ENCODE measurements around the gene TSPYL6.

Gene TSPYL6

GRCh38 chr2:54289917-54290316 lies 33.9 kb upstream of the TSPYL6 start:
- H3K4me3 ChIP-seq (ENCODE audit: low read length), result no peak overlapping the region
- no CpG with 5 or more reads among the region's 23 CpGs for WGBS (ENCODE audit: extremely low coverage, insufficient coverage, low lambda C conversion rate)
- no peak overlapping the region for H3K56ac ChIP-seq (ENCODE audit: low read length)
- H3K27ac ChIP-seq (ENCODE audit: low read depth, low read length), result no peak overlapping the region
- H3K18ac ChIP-seq (ENCODE audit: low read length), result no peak overlapping the region
- H3K79me2 ChIP-seq (ENCODE audit: control insufficient read depth, insufficient read depth, low read length), result no peaks in the 10 kb centered on the region
- H2BK120ac ChIP-seq (ENCODE audit: low read depth, low read length), result no peak overlapping the region
- no peak overlapping the region for H3K9ac ChIP-seq (ENCODE audit: low read length)
- no peak for DNase-seq
- no peaks in the 10 kb centered on the region for H3K4me1 ChIP-seq (ENCODE audit: control insufficient read depth, low read depth, low read length)
- H3K79me1 ChIP-seq (ENCODE audit: low read length), result no peaks in the 10 kb centered on the region
- no peak overlapping the region for H3K23ac ChIP-seq (ENCODE audit: low read length)
- H3K4ac ChIP-seq (ENCODE audit: low read depth, low read length), result no peak overlapping the region
- no peak overlapping the region for H2BK15ac ChIP-seq (replicated peaks; ENCODE audit: low read depth)
- H3K4me2 ChIP-seq (ENCODE audit: low read length), result no peak overlapping the region
- H4K8ac ChIP-seq (ENCODE audit: low read depth, low read length), result no peak overlapping the region
- H2AK5ac ChIP-seq (ENCODE audit: low read length), result no peak overlapping the region
- H4K5ac ChIP-seq (ENCODE audit: low read length), result no peak overlapping the region
- H3K36me3 ChIP-seq (ENCODE audit: control insufficient read depth, insufficient read depth, low read length), result no peaks in the 10 kb centered on the region
- no peak overlapping the region for H2BK5ac ChIP-seq (ENCODE audit: low read length)
- no peaks in the 10 kb centered on the region for H3K27me3 ChIP-seq (ENCODE audit: insufficient read depth, low read length, poor library complexity)

DNA sequence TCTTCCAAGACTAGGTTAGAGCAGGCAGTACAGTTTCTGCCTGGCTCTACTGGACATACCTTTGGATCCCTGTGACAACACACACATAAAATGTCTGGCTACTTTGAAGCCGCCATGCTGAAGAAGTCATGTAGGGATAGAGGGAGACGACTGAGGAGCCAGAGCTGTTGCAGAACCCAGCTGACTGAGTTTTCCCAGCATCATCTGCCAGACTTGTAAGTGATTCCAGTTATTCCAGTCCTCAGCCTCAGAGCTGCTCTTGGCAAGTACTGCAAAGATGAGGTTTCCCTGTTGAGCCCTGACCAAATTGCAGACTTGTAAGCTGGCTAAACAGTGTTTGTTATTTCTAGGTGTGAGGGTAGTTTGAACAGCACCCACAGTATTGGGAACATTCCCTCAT lies 31.5 kb upstream of the TSPYL6 start:
- Histone ChIP-seq H4K8ac (ENCODE audit: low read depth, low read length) (no peak overlapping the region), H3K9ac (ENCODE audit: low read length) (no peak overlapping the region), H2BK15ac (replicated peaks; ENCODE audit: low read depth) (no peak overlapping the region), H3K79me1 (ENCODE audit: low read length) (no peaks in the 10 kb centered on the region), H3K4ac (ENCODE audit: low read depth, low read length) (no peak overlapping the region), H3K36me3 (ENCODE audit: control insufficient read depth, insufficient read depth, low read length) (no peaks in the 10 kb centered on the region), H3K56ac (ENCODE audit: low read length) (no peak overlapping the region), H3K4me2 (ENCODE audit: low read length) (no peak overlapping the region), H2BK5ac (ENCODE audit: low read length) (no peak overlapping the region), H4K5ac (ENCODE audit: low read length) (no peak overlapping the region), H3K23ac (ENCODE audit: low read length) (no peak overlapping the region), H3K27ac (ENCODE audit: low read depth, low read length) (no peak overlapping the region), H2BK120ac (ENCODE audit: low read depth, low read length) (no peak overlapping the region), H3K4me1 (ENCODE audit: control insufficient read depth, low read depth, low read length) (no peaks in the 10 kb centered on the region), H2AK5ac (ENCODE audit: low read length) (no peak overlapping the region), H3K4me3 (ENCODE audit: low read length) (no peak overlapping the region), H3K79me2 (ENCODE audit: control insufficient read depth, insufficient read depth, low read length) (no peaks in the 10 kb centered on the region), H3K27me3 (ENCODE audit: insufficient read depth, low read length, poor library complexity) (no peaks in the 10 kb centered on the region), H3K18ac (ENCODE audit: low read length) (no peak overlapping the region)
- DNase-seq, result no peak
- no CpG with 5 or more reads among the region's 2 CpGs for WGBS (ENCODE audit: extremely low coverage, insufficient coverage, low lambda C conversion rate)

DNA sequence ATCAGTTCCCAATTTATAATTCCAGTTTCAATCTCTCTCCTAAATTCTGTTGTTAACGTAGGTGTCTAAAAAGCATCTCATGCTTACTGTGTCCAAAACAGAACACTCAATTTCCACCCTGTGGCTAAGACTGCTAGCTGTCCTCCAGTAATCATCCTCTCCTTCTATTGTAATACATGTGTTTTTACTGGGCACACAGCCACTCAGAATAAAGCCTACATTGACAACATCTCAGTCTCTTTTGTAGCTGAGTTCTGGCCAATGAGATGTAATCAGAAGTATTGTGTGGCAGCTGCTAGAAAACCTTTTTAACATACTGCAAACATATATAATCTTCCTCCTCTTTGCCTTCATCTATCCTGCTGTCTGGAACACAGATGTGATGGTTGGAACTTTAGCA lies 29.4 kb upstream of the TSPYL6 start:
- H2BK5ac ChIP-seq (ENCODE audit: low read length), result no peak overlapping the region
- H3K4me3 ChIP-seq (ENCODE audit: low read length), result no peak overlapping the region
- no peak overlapping the region for H4K5ac ChIP-seq (ENCODE audit: low read length)
- H3K79me1 ChIP-seq (ENCODE audit: low read length), result no peaks in the 10 kb centered on the region
- no peak overlapping the region for H2BK120ac ChIP-seq (ENCODE audit: low read depth, low read length)
- no peaks in the 10 kb centered on the region for H3K36me3 ChIP-seq (ENCODE audit: control insufficient read depth, insufficient read depth, low read length)
- H3K4me1 ChIP-seq (ENCODE audit: control insufficient read depth, low read depth, low read length), result no peaks in the 10 kb centered on the region
- no peak overlapping the region for H3K4ac ChIP-seq (ENCODE audit: low read depth, low read length)
- H3K4me2 ChIP-seq (ENCODE audit: low read length), result no peak overlapping the region
- H2BK15ac ChIP-seq (replicated peaks; ENCODE audit: low read depth), result no peak overlapping the region
- no peak overlapping the region for H3K9ac ChIP-seq (ENCODE audit: low read length)
- no peak overlapping the region for H3K18ac ChIP-seq (ENCODE audit: low read length)
- no peaks in the 10 kb centered on the region for H3K79me2 ChIP-seq (ENCODE audit: control insufficient read depth, insufficient read depth, low read length)
- no peak overlapping the region for H3K27ac ChIP-seq (ENCODE audit: low read depth, low read length)
- H3K23ac ChIP-seq (ENCODE audit: low read length), result no peak overlapping the region
- no CpG with 5 or more reads among the region's 1 CpG for WGBS (ENCODE audit: extremely low coverage, insufficient coverage, low lambda C conversion rate)
- no peak overlapping the region for H3K56ac ChIP-seq (ENCODE audit: low read length)
- no peak overlapping the region for H4K8ac ChIP-seq (ENCODE audit: low read depth, low read length)
- H2AK5ac ChIP-seq (ENCODE audit: low read length), result no peak overlapping the region
- no peaks in the 10 kb centered on the region for H3K27me3 ChIP-seq (ENCODE audit: insufficient read depth, low read length, poor library complexity)
- DNase-seq, result no peak

- Histone ChIP-seq H3K18ac (ENCODE audit: low read length) (no peak overlapping the region), H2BK5ac (ENCODE audit: low read length) (no peak overlapping the region), H3K79me1 (ENCODE audit: low read length) (no peaks in the 10 kb centered on the region), H3K27me3 (ENCODE audit: insufficient read depth, low read length, poor library complexity) (no peaks in the 10 kb centered on the region), H2BK120ac (ENCODE audit: low read depth, low read length) (no peak overlapping the region), H3K36me3 (ENCODE audit: control insufficient read depth, insufficient read depth, low read length) (no peaks in the 10 kb centered on the region), H3K4me1 (ENCODE audit: control insufficient read depth, low read depth, low read length) (no peaks in the 10 kb centered on the region), H3K27ac (ENCODE audit: low read depth, low read length) (no peak overlapping the region), H4K5ac (ENCODE audit: low read length) (no peak overlapping the region), H3K4me3 (ENCODE audit: low read length) (no peak overlapping the region), H4K8ac (ENCODE audit: low read depth, low read length) (no peak overlapping the region), H3K9ac (ENCODE audit: low read length) (no peak overlapping the region), H3K4me2 (ENCODE audit: low read length) (no peak overlapping the region), H2AK5ac (ENCODE audit: low read length) (no peak overlapping the region), H3K4ac (ENCODE audit: low read depth, low read length) (no peak overlapping the region), H3K56ac (ENCODE audit: low read length) (no peak overlapping the region), H3K79me2 (ENCODE audit: control insufficient read depth, insufficient read depth, low read length) (no peaks in the 10 kb centered on the region), H3K23ac (ENCODE audit: low read length) (no peak overlapping the region), H2BK15ac (replicated peaks; ENCODE audit: low read depth) (no peak overlapping the region)
- DNase-seq, result no peak
- WGBS (ENCODE audit: extremely low coverage, insufficient coverage, low lambda C conversion rate), result no CpG with 5 or more reads among the region's 3 CpGs
Observed at GRCh38 chr2:54284826-54285225, 28.8 kb upstream of the TSPYL6 start.

- no peak overlapping the region for H3K27ac ChIP-seq (ENCODE audit: low read depth, low read length)
- no peaks in the 10 kb centered on the region for H3K4me1 ChIP-seq (ENCODE audit: control insufficient read depth, low read depth, low read length)
- H2BK5ac ChIP-seq (ENCODE audit: low read length), result no peak overlapping the region
- H2BK15ac ChIP-seq (replicated peaks; ENCODE audit: low read depth), result no peak overlapping the region
- no peak overlapping the region for H4K5ac ChIP-seq (ENCODE audit: low read length)
- peak; percentile 60 for DNase-seq
- no peak overlapping the region for H2BK120ac ChIP-seq (ENCODE audit: low read depth, low read length)
- WGBS (ENCODE audit: extremely low coverage, insufficient coverage, low lambda C conversion rate), result no CpG with 5 or more reads among the region's 2 CpGs
- H4K8ac ChIP-seq (ENCODE audit: low read depth, low read length), result no peak overlapping the region
- H3K4me2 ChIP-seq (ENCODE audit: low read length), result no peak overlapping the region
- H3K4ac ChIP-seq (ENCODE audit: low read depth, low read length), result no peak overlapping the region
- H3K56ac ChIP-seq (ENCODE audit: low read length), result no peak overlapping the region
- no peak overlapping the region for H3K9ac ChIP-seq (ENCODE audit: low read length)
- H3K79me2 ChIP-seq (ENCODE audit: control insufficient read depth, insufficient read depth, low read length), result no peaks in the 10 kb centered on the region
- H2AK5ac ChIP-seq (ENCODE audit: low read length), result no peak overlapping the region
- H3K79me1 ChIP-seq (ENCODE audit: low read length), result no peaks in the 10 kb centered on the region
- no peaks in the 10 kb centered on the region for H3K27me3 ChIP-seq (ENCODE audit: insufficient read depth, low read length, poor library complexity)
- no peak overlapping the region for H3K23ac ChIP-seq (ENCODE audit: low read length)
- H3K4me3 ChIP-seq (ENCODE audit: low read length), result no peak overlapping the region
- H3K18ac ChIP-seq (ENCODE audit: low read length), result no peak overlapping the region
- no peaks in the 10 kb centered on the region for H3K36me3 ChIP-seq (ENCODE audit: control insufficient read depth, insufficient read depth, low read length)
Observed at GRCh38 chr2:54279385-54279784, 23.4 kb upstream of the TSPYL6 start.

DNA sequence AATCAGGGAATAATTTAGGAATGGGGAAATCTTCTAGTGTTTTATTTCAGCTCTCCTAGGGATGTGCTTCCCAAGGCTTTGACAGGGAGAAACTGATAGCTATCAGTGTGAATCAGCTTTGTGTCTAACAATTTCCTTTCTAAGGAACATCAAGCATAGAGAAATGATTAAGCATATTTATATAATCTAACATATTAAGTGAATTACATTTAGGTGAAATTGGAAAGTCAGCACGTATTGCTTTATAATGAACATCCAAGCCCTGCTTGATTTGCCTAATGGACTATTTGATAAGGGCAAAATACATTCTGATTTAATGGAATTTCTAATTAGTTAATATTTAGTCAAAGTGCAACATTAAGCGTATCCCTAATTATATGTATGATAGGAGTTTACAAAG lies 19.5 kb upstream of the TSPYL6 start:
- no CpG with 5 or more reads among the region's 2 CpGs for WGBS (ENCODE audit: extremely low coverage, insufficient coverage, low lambda C conversion rate)
- H3K36me3 ChIP-seq (ENCODE audit: control insufficient read depth, insufficient read depth, low read length), result no peaks in the 10 kb centered on the region
- H3K23ac ChIP-seq (ENCODE audit: low read length), result no peak overlapping the region
- no peak overlapping the region for H2BK5ac ChIP-seq (ENCODE audit: low read length)
- H4K5ac ChIP-seq (ENCODE audit: low read length), result no peak overlapping the region
- H3K4me1 ChIP-seq (ENCODE audit: control insufficient read depth, low read depth, low read length), result no peaks in the 10 kb centered on the region
- DNase-seq, result no peak
- H4K8ac ChIP-seq (ENCODE audit: low read depth, low read length), result no peak overlapping the region
- H3K79me1 ChIP-seq (ENCODE audit: low read length), result no peaks in the 10 kb centered on the region
- H3K4me3 ChIP-seq (ENCODE audit: low read length), result no peak overlapping the region
- H2AK5ac ChIP-seq (ENCODE audit: low read length), result no peak overlapping the region
- no peak overlapping the region for H3K4ac ChIP-seq (ENCODE audit: low read depth, low read length)
- H3K27ac ChIP-seq (ENCODE audit: low read depth, low read length), result no peak overlapping the region
- H3K18ac ChIP-seq (ENCODE audit: low read length), result no peak overlapping the region
- H3K4me2 ChIP-seq (ENCODE audit: low read length), result no peak overlapping the region
- no peak overlapping the region for H3K56ac ChIP-seq (ENCODE audit: low read length)
- H2BK120ac ChIP-seq (ENCODE audit: low read depth, low read length), result no peak overlapping the region
- no peaks in the 10 kb centered on the region for H3K79me2 ChIP-seq (ENCODE audit: control insufficient read depth, insufficient read depth, low read length)
- H3K9ac ChIP-seq (ENCODE audit: low read length), result no peak overlapping the region
- H2BK15ac ChIP-seq (replicated peaks; ENCODE audit: low read depth), result no peak overlapping the region
- no peaks in the 10 kb centered on the region for H3K27me3 ChIP-seq (ENCODE audit: insufficient read depth, low read length, poor library complexity)
